IMR-90 (cell line): ENCODE measurements around the gene GLRX5. TPM values are rescaled to one million over a fixed set of nuclear protein-coding genes. Genes with fewer than 3 reads are reported as not detected.

ENCODE experiments used
- ATAC-seq: fragments of 200-7000 bp; cut with Tn5 transposase; 2 replicates; pipeline ENCODE4 v1.9.1; 2020; ENCODE audit warnings: low read depth, mild to moderate bottlenecking, moderate library complexity
- BruUV-seq: library from RNA; stranded (reverse); fragments of 400-500 nt; replicated peaks from 2 replicates; lab custom pipeline; 2021; lab: Mats Ljungman, UMichigan
- CTCF ChIA-PET: fragments of 300-600 bp; formaldehyde crosslinking; extraction: SDS; loops from one replicate; lab custom pipeline; 2021; ENCODE audit warnings: antibody characterized with exemption; lab: Yijun Ruan, JAX
- POLR2A ChIA-PET: fragments of 300-600 bp; sonication (Branson Sonifier 250); formaldehyde crosslinking; loops from one replicate; lab custom pipeline; 2022; ENCODE audit warnings: antibody characterized with exemption; ENCODE audit not compliant: unreplicated experiment; lab: Charles Lee
- DNase-seq: peaks from one replicate; pipeline ENCODE4 v3.0.0; 2013
- H2AFZ ChIP-seq: replicated peaks from 2 replicates; pipeline ENCODE3; 2013; ENCODE audit warnings: low read length, mild to moderate bottlenecking; ENCODE audit not compliant: poor library complexity
- H2AK5ac ChIP-seq: 2 replicates; pipeline ENCODE4 v1.6.1; 2013; ENCODE audit warnings: low read depth, low read length, inconsistent platforms
- H2AK9ac ChIP-seq: replicated peaks from 2 replicates; pipeline ENCODE3; 2013; ENCODE audit warnings: mild to moderate bottlenecking, low read depth, low read length, moderate library complexity; ENCODE audit not compliant: poor library complexity
- H2BK120ac ChIP-seq: 2 replicates; pipeline ENCODE4 v1.6.1; 2013; ENCODE audit warnings: low read depth, low read length, inconsistent platforms
- H2BK15ac ChIP-seq: 3 replicates; pipeline ENCODE4 v1.6.1; 2013; ENCODE audit warnings: low read depth, low read length, inconsistent platforms
- H2BK20ac ChIP-seq: 2 replicates; pipeline ENCODE4 v1.6.1; 2013; ENCODE audit warnings: low read depth, mild to moderate bottlenecking, inconsistent platforms, low read length, moderate library complexity
- H2BK5ac ChIP-seq: 2 replicates; pipeline ENCODE4 v1.6.1; 2013; ENCODE audit warnings: mild to moderate bottlenecking, low read depth, low read length, inconsistent platforms; ENCODE audit not compliant: poor library complexity, severe bottlenecking
- H3K14ac ChIP-seq: replicated peaks from 2 replicates; pipeline ENCODE4 v1.6.1; 2013; ENCODE audit warnings: low read depth, low read length, inconsistent platforms
- H3K18ac ChIP-seq: 2 replicates; pipeline ENCODE4 v1.6.1; 2013; ENCODE audit warnings: low read depth, low read length, control low read depth
- H3K23ac ChIP-seq: 2 replicates; pipeline ENCODE4 v1.6.1; 2013; ENCODE audit warnings: low read depth, low read length, inconsistent platforms
- H3K27ac ChIP-seq: 2 replicates; pipeline ENCODE4 v1.5.1; 2013; ENCODE audit warnings: mild to moderate bottlenecking, control low read depth, low read length; ENCODE audit not compliant: insufficient read depth
- H3K27me3 ChIP-seq: 2 replicates; pipeline ENCODE4 v1.6.1; 2013; ENCODE audit warnings: low read length; ENCODE audit not compliant: control insufficient read depth, insufficient read depth
- H3K36me3 ChIP-seq: 2 replicates; pipeline ENCODE4 v1.6.1; 2013; ENCODE audit warnings: low read length, mixed read lengths; ENCODE audit not compliant: control insufficient read depth, insufficient read depth
- H3K4ac ChIP-seq: 2 replicates; pipeline ENCODE4 v1.6.1; 2013; ENCODE audit warnings: low read depth, low read length, inconsistent platforms
- H3K4me1 ChIP-seq: 2 replicates; pipeline ENCODE4 v1.6.1; 2013; ENCODE audit warnings: low read length, mixed read lengths; ENCODE audit not compliant: control insufficient read depth, insufficient read depth
- H3K4me2 ChIP-seq: 2 replicates; pipeline ENCODE4 v1.6.1; 2013; ENCODE audit warnings: low read depth, mild to moderate bottlenecking, control low read depth, low read length, moderate library complexity
- H3K4me3 ChIP-seq: 2 replicates; pipeline ENCODE4 v1.5.1; 2013; ENCODE audit warnings: low read depth, mild to moderate bottlenecking, control low read depth, low read length, moderate library complexity; ENCODE audit not compliant: insufficient read depth
- H3K56ac ChIP-seq: 2 replicates; pipeline ENCODE4 v1.6.1; 2013; ENCODE audit warnings: low read length, inconsistent platforms; ENCODE audit not compliant: insufficient read depth; ENCODE audit errors: extremely low read depth
- H3K79me1 ChIP-seq, 2 experiments: 2 replicates each; pipeline ENCODE4 v1.6.1; 2013; ENCODE audit warnings: low read length in 2 of 2, inconsistent platforms in 1 of 2, low read depth in 1 of 2
- H3K9ac ChIP-seq: 2 replicates; pipeline ENCODE4 v1.6.1; 2013; ENCODE audit warnings: low read depth, low read length, control low read depth
- H3K9me1 ChIP-seq: 2 replicates; pipeline ENCODE4 v1.6.1; 2013; ENCODE audit warnings: low read length, inconsistent platforms; ENCODE audit not compliant: insufficient read depth
- H3K9me3 ChIP-seq: 2 replicates; pipeline ENCODE4 v1.6.1; 2013; ENCODE audit warnings: low read length; ENCODE audit not compliant: control insufficient read depth, insufficient read depth
- H4K20me1 ChIP-seq: 2 replicates; pipeline ENCODE4 v1.6.1; 2013; ENCODE audit warnings: low read length, inconsistent platforms; ENCODE audit not compliant: insufficient read depth
- H4K5ac ChIP-seq: 2 replicates; pipeline ENCODE4 v1.6.1; 2013; ENCODE audit warnings: mild to moderate bottlenecking, low read depth, low read length, control low read depth
- H4K8ac ChIP-seq, 2 experiments: 2 replicates each; pipeline ENCODE4 v1.6.1; 2013; ENCODE audit warnings: low read depth in 2 of 2, low read length in 2 of 2, control low read depth in 1 of 2, inconsistent platforms in 1 of 2
- H4K91ac ChIP-seq: 2 replicates; pipeline ENCODE4 v1.6.1; 2013; ENCODE audit warnings: low read depth, low read length, inconsistent platforms; ENCODE audit not compliant: insufficient read depth
- BHLHE40 ChIP-seq: fragments of 150-350 bp; IDR thresholded peaks from 2 replicates; pipeline ENCODE4 v1.6.1; 2016; ENCODE audit warnings: mild to moderate bottlenecking, low read depth, low read length
- CEBPB ChIP-seq: IDR thresholded peaks from 2 replicates; pipeline ENCODE4 v1.6.1; 2012; ENCODE audit warnings: low read depth, low read length, improper control_type of control experiment
- CHD1 ChIP-seq: IDR thresholded peaks from 2 replicates; pipeline ENCODE4 v1.6.1; 2012; ENCODE audit warnings: low read depth, low read length, improper control_type of control experiment
- CTCF ChIP-seq: conservative IDR thresholded peaks from 2 replicates; pipeline ENCODE4 v1.5.1; 2012; ENCODE audit warnings: mild to moderate bottlenecking, low read depth, low read length, improper control_type of control experiment
- ELK1 ChIP-seq: fragments of 150-350 bp; IDR thresholded peaks from 2 replicates; pipeline ENCODE4 v1.6.1; 2016; ENCODE audit warnings: low read depth, mild to moderate bottlenecking, low read length, moderate library complexity, borderline replicate concordance
- FOS ChIP-seq: fragments of 150-350 bp; IDR thresholded peaks from 2 replicates; pipeline ENCODE4 v1.6.1; 2016; ENCODE audit warnings: low read depth, low read length
- MAFK ChIP-seq: IDR thresholded peaks from 2 replicates; pipeline ENCODE4 v1.6.1; 2012; ENCODE audit warnings: low read depth, low read length, improper control_type of control experiment
- MAZ ChIP-seq: IDR thresholded peaks from 2 replicates; pipeline ENCODE4 v1.6.1; 2012; ENCODE audit warnings: low read depth, mild to moderate bottlenecking, low read length, improper control_type of control experiment, moderate library complexity, borderline replicate concordance
- MXI1 ChIP-seq: IDR thresholded peaks from 2 replicates; pipeline ENCODE4 v1.6.1; 2012; ENCODE audit warnings: low read depth, mild to moderate bottlenecking, low read length, moderate library complexity, borderline replicate concordance
- NFE2L2 ChIP-seq: fragments of 150-350 bp; IDR thresholded peaks from 2 replicates; pipeline ENCODE4 v1.6.1; 2016; ENCODE audit warnings: low read depth, mild to moderate bottlenecking, low read length
- POLR2A ChIP-seq: IDR thresholded peaks from 2 replicates; pipeline ENCODE4 v1.6.1; 2012; ENCODE audit warnings: mild to moderate bottlenecking, low read depth, low read length
- RAD21 ChIP-seq: IDR thresholded peaks from 2 replicates; pipeline ENCODE4 v1.6.1; 2012; ENCODE audit warnings: low read length, improper control_type of control experiment
- RCOR1 ChIP-seq: IDR thresholded peaks from 2 replicates; pipeline ENCODE4 v1.6.1; 2012; ENCODE audit warnings: mild to moderate bottlenecking, low read length, improper control_type of control experiment; ENCODE audit not compliant: insufficient replicate concordance
- RFX5 ChIP-seq: IDR thresholded peaks from 2 replicates; pipeline ENCODE4 v1.8.0; 2012; ENCODE audit warnings: low read depth, mild to moderate bottlenecking, low read length, moderate library complexity
- SMC3 ChIP-seq: fragments of 150-350 bp; IDR thresholded peaks from 2 replicates; pipeline ENCODE4 v1.6.1; 2016; ENCODE audit warnings: low read depth, mild to moderate bottlenecking, antibody characterized with exemption, low read length, moderate library complexity
- WGBS, 2 experiments: methylation state at CpG; one replicate each; pipeline versions ENCODE4 v1.1.5 to v1.1.7; 2013; ENCODE audit warnings: missing lambda C conversion rate in 2 of 2; ENCODE audit not compliant: insufficient read length in 1 of 2; ENCODE audit errors: extremely low coverage in 2 of 2; 5-methylcytosine and 5-hydroxymethylcytosine counted together
- dilution Hi-C: fragments of 300-500 bp; cut with HindIII; formaldehyde crosslinking; loops from one replicate; pipeline ENCODE4 v1.14.3; 2018; ENCODE audit warnings: low sequenced_read_pairs; ENCODE audit not compliant: unreplicated experiment
- in situ Hi-C: fragments of 300-500 bp; cut with MboI; formaldehyde crosslinking; loops from 3 replicates; pipeline ENCODE4 v1.14.3; 2019; ENCODE audit warnings: low sequenced_read_pairs, inconsistent platforms, mixed read lengths
- intact Hi-C: fragments of 100-400 bp; cut with micrococcal nuclease; formaldehyde crosslinking; loops from 2 replicates; pipeline ENCODE4 v1.10.0; 2022
- polyA plus RNA-seq, 3 experiments: library from polyadenylated mRNA; depleted of rRNA; stranded (reverse); fragments of >200 nt; gene quantifications; 2 replicates each; pipeline ENCODE4 v1.2.3, GENCODE V29; 2012; ENCODE audit warnings: low replicate concordance in 1 of 3
- total RNA-seq: library from RNA; depleted of rRNA; stranded (reverse); fragments of >200 nt; gene quantifications from 2 replicates; pipeline ENCODE4 v1.2.3, GENCODE V29; 2012

The GLRX5 gene
- total and polyA plus RNA-seq, 2 of the 4 experiments (the other 2 are of a cell fraction), result 32.4 to 40.4 TPM

- Histone ChIP-seq H3K56ac (no peak overlapping the region), H3K9ac (no peak overlapping the region), H4K5ac (peak overlapping the region; percentile 36), H3K4me2 (0 out of 2 replicates have a peak overlapping the region, but pooled peaks have one; percentile 9), H4K20me1 (peaks cover 4% of the 10 kb centered on the region; the same call in 1 of the 2 replicates), H3K27ac (peak overlapping the region; percentile 78; the same call in 1 of the 2 replicates), H2BK15ac (peak overlapping the region; percentile 45; the same call in 1 of the 3 replicates), H2BK120ac (peak overlapping the region; percentile 40; the same call in 1 of the 2 replicates), H3K27me3 (no peaks in the 10 kb centered on the region), H3K14ac (no peak overlapping the region; the same call in none of the 2 replicates), H4K91ac (peak overlapping the region; percentile 46), H2BK20ac (peak overlapping the region; percentile 64), H3K4me3 (no peak overlapping the region), H2AK5ac (peak overlapping the region; percentile 60; the same call in 1 of the 2 replicates), H3K9me3 (no peaks in the 10 kb centered on the region), H4K8ac (peak overlapping the region in 1 of 2 experiments; percentile 36; a peak in 1 of 4 replicates), H3K4me1 (peaks cover 35% of the 10 kb centered on the region), H2BK5ac (peak overlapping the region; percentile 22), H3K9me1 (peaks cover 53% of the 10 kb centered on the region), H3K36me3 (no peaks in the 10 kb centered on the region), H2AFZ (no peak overlapping the region), H3K18ac (peak overlapping the region; percentile 4; the same call in 1 of the 2 replicates), H2AK9ac (peak overlapping the region; percentile 23), H3K23ac (peak overlapping the region; percentile 41; the same call in 1 of the 2 replicates), H3K79me1 (peaks cover 22 to 93% of the 10 kb centered on the region in 2 experiments), H3K4ac (peak overlapping the region; percentile 42)
- in situ Hi-C loops, result loop anchor here (25.0 kb wide), 1 partner anchor 367 kb away; no protein-coding TSS in a partner anchor
- DNase-seq, result peak; percentile 88
- ChIA-PET POLR2A (no interaction called here), CTCF (interaction anchor here (0.6 to 1.5 kb wide), 2 partner anchors 23 to 83 kb away, joined by 4 to 5 read pairs; no protein-coding TSS in a partner anchor)
- no CpG with 5 or more reads among the region's 6 CpGs for WGBS, 2 experiments
- intact Hi-C loops, result no loop called here
- dilution Hi-C loops, result no loop called here
- no TSS peak for BruUV-seq
- ATAC-seq, result peak; percentile 66
- no peak for TF ChIP-seq CHD1
- TF ChIP-seq CTCF, result no peak
- TF ChIP-seq ELK1, result no peak
- TF ChIP-seq MAFK, result no peak
- TF ChIP-seq RCOR1, result peak; percentile 41
- TF ChIP-seq NFE2L2, result no peak
- TF ChIP-seq RAD21, result no peak
- peak; percentile 47 for TF ChIP-seq CEBPB
- no peak for TF ChIP-seq POLR2A
- TF ChIP-seq MXI1, result no peak
- TF ChIP-seq BHLHE40, result no peak
- no peak for TF ChIP-seq RFX5
- no peak for TF ChIP-seq FOS
- TF ChIP-seq MAZ, result no peak
- TF ChIP-seq SMC3, result no peak
Observed at GRCh38 chr14:95504135-95505029, 30.5 kb upstream of the GLRX5 start.
